Stimulated activated CD4-positive, alpha-beta T cell treated with anti-CD3 and anti-CD28 coated beads, TNF-alpha, amount 100 ng/mL, for 24 hours (primary cell): ENCODE data around the gene GPALPP1.
"Not testable (repeated sequence)": the region's sequence is repeated elsewhere in the genome, so short reads cannot be mapped to it uniquely, and the experiment has no call there.

ENCODE experiments used
- DNase-seq, 3 experiments: peaks; one replicate each; pipeline ENCODE4 v3.0.0-alpha.2; 2020; ENCODE audit warnings: low read depth in 3 of 3

The GPALPP1 gene

DNA sequence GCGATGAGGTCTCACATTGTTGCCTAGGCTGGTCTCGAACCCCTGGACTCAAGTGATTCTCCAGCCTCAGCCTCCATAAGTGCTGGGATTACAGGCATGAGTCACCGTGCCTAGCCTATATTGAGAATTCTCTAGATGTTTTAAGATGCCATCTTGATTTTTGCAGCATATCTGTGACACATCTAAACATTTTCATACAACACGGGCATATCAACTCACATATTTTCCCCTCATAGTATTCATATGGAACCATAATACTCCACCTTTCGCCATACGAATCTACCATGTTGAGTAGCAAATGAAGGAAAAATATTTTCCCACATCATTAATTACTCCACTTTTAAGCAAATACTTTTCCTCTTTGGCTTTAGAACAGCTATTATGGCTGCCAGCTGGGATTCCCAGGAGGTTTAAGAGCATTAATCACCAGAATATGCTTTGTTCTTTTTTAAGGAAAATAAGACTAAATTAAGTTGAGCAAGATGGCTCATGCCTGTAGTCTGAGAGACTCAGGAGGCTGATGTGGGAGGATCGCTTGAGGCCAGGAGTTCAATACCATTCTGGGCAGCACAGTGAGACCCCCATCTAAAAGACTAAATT lies 74.0 kb downstream of the GPALPP1 start:
- DNase-seq = no peak

DNA sequence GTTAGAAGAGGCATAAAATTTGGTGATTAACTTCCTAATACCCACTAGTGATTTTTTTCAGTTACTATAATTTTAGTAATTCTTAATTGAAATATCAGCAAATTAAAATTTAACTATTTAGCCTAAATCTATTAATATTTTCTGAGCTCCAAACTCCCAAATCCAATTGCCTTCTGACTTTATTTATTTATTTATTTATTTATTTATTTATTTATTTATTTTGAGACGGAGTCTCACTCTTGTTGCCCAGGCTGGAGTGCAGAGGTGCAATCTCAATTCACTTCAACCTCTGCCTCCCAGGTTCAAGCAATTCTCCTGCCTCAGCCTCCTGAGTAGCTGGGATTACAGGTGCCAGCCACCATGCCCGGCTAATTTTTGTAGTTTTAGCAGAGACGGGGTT lies 74.6 kb downstream of the GPALPP1 start:
- DNase-seq = not testable (repeated sequence)

DNA sequence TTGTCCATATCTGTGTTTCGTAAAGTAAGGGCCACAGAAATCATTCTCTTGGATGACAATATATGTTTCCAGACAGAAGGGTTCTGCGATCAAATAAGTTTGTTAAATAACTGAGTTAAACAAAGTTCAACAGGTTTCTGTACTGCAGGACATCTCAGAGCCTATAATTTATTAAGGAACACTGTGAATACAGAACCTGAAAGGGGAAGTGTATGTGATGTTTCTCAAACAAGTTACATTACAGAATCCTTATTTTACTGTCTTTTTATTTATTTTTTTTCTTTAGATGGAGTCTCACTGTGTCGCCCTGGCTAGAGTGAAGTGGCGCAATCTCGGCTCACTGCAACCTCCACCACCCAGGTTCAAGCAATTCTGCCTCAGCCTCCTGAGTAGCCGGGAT lies 75.6 kb downstream of the GPALPP1 start:
- no peak for DNase-seq

DNA sequence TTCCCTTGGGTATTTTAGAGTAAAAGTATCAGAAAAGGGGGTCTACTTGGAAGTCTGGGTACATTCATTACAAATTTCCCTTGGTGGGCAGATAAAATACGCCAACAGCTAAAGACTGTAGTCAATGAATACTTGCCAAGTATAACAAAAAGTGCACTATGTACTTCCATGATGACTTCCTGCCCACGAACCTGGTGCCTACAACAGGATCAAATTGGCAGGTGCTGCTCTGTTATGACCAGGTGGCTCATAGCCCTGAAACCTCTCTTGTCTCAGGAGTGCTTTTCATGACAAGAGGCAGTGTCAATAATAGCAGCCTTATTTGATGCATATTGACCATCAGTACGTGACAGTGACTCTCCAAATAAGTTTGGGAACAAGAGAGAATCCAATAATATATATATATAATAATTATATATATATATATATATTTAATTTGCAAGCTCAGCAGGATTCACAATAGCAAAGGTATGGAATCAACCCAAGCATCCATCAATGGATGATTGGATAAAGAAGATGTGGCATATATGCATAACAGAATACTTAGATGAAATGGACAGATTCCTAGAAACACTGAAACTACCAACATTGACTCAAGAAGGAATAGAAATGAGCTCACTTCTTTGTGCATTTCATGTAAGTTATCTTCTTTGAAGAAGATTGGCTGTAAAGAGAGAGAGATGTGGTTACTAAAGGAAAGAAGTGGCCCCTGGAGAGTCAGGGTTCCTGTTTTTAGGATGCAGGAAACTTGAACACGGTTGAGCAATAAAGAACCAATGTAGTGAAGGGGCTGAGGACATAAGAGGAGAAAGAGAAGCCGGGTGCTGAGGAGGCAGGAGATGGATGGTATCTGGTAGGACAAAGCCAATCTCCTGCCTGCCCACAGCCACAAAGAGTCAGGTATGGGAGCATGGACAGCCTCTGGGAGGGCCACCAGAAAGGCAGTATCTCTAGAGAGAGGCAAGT lies 79.0 kb downstream of the GPALPP1 start:
- DNase-seq = no peak

DNA sequence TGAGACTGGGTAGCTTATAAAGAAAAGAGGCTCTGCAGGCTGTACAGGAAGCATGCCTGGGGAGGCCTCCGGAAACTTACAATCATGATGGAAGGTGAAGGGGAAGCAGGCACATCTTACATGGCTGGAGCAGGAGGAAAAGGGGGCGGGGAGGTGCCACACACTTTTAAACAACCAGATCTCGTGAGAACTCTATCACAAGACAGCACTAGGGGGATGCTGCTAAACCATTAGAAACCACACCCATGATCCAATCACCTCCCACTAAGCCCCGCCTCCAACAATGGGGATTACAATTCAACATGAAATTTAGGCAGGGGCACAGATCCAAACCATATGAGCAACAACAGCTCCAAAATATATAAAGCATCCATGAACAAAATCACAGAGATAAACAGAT lies 84.5 kb downstream of the GPALPP1 start:
- DNase-seq = no peak

DNA sequence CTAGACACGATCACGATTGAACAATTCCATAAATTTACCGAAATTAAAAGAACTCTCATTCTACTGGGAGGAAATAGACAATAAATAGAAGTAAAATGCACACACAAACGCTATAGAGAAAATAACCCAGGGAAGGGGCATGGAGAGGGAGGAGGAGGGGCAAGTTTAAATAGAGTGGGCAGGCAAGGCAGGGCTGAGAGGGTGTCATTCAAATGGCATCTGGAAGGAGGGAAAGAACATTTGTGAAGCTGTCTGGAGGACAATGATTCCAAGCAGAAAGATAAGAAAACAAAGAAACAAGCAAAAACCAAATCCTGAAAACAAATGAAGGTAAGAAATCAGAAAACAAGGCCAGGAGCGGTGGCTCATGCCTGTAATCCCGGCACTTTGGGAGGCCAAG lies 85.4 kb downstream of the GPALPP1 start:
- no peak for DNase-seq

DNA sequence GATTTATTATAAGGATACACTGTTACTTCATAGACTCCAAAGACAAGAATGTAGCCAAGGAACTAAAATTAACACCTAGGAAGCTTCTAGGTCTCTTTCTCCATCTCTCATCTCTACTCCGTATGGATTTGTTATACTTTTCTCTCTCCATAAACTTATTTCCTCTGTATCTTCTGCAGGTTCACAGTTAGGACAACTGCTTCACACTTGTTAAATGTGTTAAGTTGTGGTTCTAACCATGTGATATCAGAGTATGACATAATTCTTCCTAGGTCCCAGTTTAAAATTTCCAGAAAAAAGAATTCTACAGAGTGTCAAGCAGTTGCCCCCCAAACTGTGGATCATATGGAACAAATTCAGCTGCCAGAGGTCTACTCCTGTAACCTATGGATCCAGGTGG lies 88.7 kb downstream of the GPALPP1 start:
- DNase-seq = no peak
